ENCODE data around the gene GPR32.
"Not testable (repeated sequence)": the region's sequence is repeated elsewhere in the genome, so short reads cannot be mapped to it uniquely, and the experiment has no call there.

Gene GPR32

GRCh38 chr19:50747141-50747540 is 23.1 kb upstream of the GPR32 start:
- not testable (repeated sequence) for H2BK12ac ChIP-seq (ENCODE audit: low read length in 2 of 2); H3K79me1 ChIP-seq (replicated peaks; ENCODE audit: low read length, poor library complexity, severe bottlenecking); H3K9me3 ChIP-seq (ENCODE audit: control insufficient read depth, low read length); H4K8ac ChIP-seq (ENCODE audit: low read length); H3K23ac ChIP-seq (ENCODE audit: low read length in 2 of 2); H3K4ac ChIP-seq (ENCODE audit: low read depth in 1 of 2, low read length in 2 of 2); H2AFZ ChIP-seq (ENCODE audit: low read depth, low read length); H3K14ac ChIP-seq (ENCODE audit: low read length in 2 of 2); H2AK5ac ChIP-seq (ENCODE audit: low read length, severe bottlenecking); DNase-seq; H3K27ac ChIP-seq (ENCODE audit: low read length, poor library complexity, severe bottlenecking); H2BK5ac ChIP-seq (ENCODE audit: low read depth, low read length, poor library complexity, severe bottlenecking); H3K36me3 ChIP-seq (ENCODE audit: control insufficient read depth in 1 of 2, insufficient read depth in 2 of 2, low read depth in 1 of 2, low read length in 2 of 2); H2BK15ac ChIP-seq (ENCODE audit: low read depth, poor library complexity, severe bottlenecking); H4K91ac ChIP-seq (ENCODE audit: low read length); H3K9ac ChIP-seq (ENCODE audit: low read length); H2BK120ac ChIP-seq (ENCODE audit: low read depth, low read length); H3K4me1 ChIP-seq (ENCODE audit: control insufficient read depth, insufficient read depth, low read depth, low read length); H3K18ac ChIP-seq (ENCODE audit: low read depth in 1 of 2, low read length in 2 of 2); H3K4me3 ChIP-seq (ENCODE audit: insufficient read depth in 1 of 2, low read depth in 1 of 2, low read length in 2 of 2); H3K4me2 ChIP-seq (ENCODE audit: low read length, poor library complexity, severe bottlenecking)
- peaks cover 0 to 13% of the 10 kb centered on the region in 2 experiments for H3K27me3 ChIP-seq (ENCODE audit: control insufficient read depth in 1 of 2, insufficient read depth in 1 of 2, low read length in 2 of 2)
- WGBS = 88% methylated on average over 11 of the region's 14 CpGs

DNA sequence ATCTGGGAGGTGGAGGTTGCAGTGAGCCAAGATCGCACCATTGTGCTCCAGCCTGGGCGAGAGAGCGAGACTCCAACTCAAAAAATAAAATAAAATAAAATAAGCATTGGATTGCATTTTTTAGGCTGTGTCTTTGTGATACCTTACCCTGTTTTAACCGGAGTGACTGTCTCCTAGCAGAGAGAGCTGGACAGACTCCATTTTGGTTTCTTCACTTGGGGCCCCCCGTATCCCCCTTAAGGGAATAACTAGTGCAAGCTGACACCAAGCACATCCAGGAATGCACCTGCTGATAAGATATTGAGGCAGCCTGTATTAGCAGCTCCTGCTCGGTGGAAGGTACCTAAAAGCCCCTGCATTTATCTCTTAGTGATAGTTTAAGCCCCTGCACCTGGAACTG is 20.8 kb upstream of the GPR32 start:
- no peak overlapping the region for H3K18ac ChIP-seq (ENCODE audit: low read depth in 1 of 2, low read length in 2 of 2)
- H4K91ac ChIP-seq (ENCODE audit: low read length) = no peak overlapping the region
- H2BK15ac ChIP-seq (ENCODE audit: low read depth, poor library complexity, severe bottlenecking) = no peak overlapping the region
- no peak overlapping the region for H2AFZ ChIP-seq (ENCODE audit: low read depth, low read length)
- H2BK5ac ChIP-seq (ENCODE audit: low read depth, low read length, poor library complexity, severe bottlenecking) = no peak overlapping the region
- 76% methylated on average over 3 of the region's 6 CpGs for WGBS
- no peak overlapping the region for H3K23ac ChIP-seq (ENCODE audit: low read length in 2 of 2)
- DNase-seq = no peak
- no peak overlapping the region for H4K8ac ChIP-seq (ENCODE audit: low read length)
- no peak overlapping the region for H3K14ac ChIP-seq (ENCODE audit: low read length in 2 of 2)
- H2AK5ac ChIP-seq (ENCODE audit: low read length, severe bottlenecking) = no peak overlapping the region
- H3K4me3 ChIP-seq (ENCODE audit: insufficient read depth in 1 of 2, low read depth in 1 of 2, low read length in 2 of 2) = no peak overlapping the region
- H2BK12ac ChIP-seq (ENCODE audit: low read length in 2 of 2) = no peak overlapping the region
- H3K4me2 ChIP-seq (ENCODE audit: low read length, poor library complexity, severe bottlenecking) = no peak overlapping the region
- no peak overlapping the region for H2BK120ac ChIP-seq (ENCODE audit: low read depth, low read length)
- no peaks in the 10 kb centered on the region for H3K36me3 ChIP-seq (ENCODE audit: control insufficient read depth in 1 of 2, insufficient read depth in 2 of 2, low read depth in 1 of 2, low read length in 2 of 2)
- H3K4me1 ChIP-seq (ENCODE audit: control insufficient read depth, insufficient read depth, low read depth, low read length) = no peaks in the 10 kb centered on the region
- no peak overlapping the region for H3K4ac ChIP-seq (ENCODE audit: low read depth in 1 of 2, low read length in 2 of 2)
- H3K9me3 ChIP-seq (ENCODE audit: control insufficient read depth, low read length) = no peaks in the 10 kb centered on the region
- no peak overlapping the region for H3K9ac ChIP-seq (ENCODE audit: low read length)
- H3K27ac ChIP-seq (ENCODE audit: low read length, poor library complexity, severe bottlenecking) = no peak overlapping the region
- peaks cover 0 to 22% of the 10 kb centered on the region in 2 experiments for H3K27me3 ChIP-seq (ENCODE audit: control insufficient read depth in 1 of 2, insufficient read depth in 1 of 2, low read length in 2 of 2)
- no peaks in the 10 kb centered on the region for H3K79me1 ChIP-seq (replicated peaks; ENCODE audit: low read length, poor library complexity, severe bottlenecking)

DNA sequence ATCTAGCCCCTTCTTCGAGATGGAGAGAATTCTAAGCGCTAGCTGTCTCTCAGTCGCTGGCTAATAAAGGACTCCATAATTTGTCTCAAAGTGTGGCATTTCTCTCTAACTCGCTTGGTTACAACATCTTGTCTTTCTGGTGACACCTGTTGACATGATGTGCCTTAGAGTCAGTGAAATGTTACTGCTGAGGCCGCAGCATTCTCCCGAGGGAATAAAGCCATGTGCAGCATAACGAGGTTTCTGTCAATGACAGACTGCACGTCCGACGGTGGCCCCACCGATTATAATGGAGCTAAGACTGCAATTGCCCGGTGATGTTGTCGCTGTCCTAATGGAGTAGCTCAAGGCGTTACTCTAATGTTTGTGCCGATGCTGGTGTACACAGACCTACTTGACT is 20.3 kb upstream of the GPR32 start:
- no peak overlapping the region for H3K27ac ChIP-seq (ENCODE audit: low read length, poor library complexity, severe bottlenecking)
- H3K79me1 ChIP-seq (replicated peaks; ENCODE audit: low read length, poor library complexity, severe bottlenecking) = no peaks in the 10 kb centered on the region
- no peak overlapping the region for H2AFZ ChIP-seq (ENCODE audit: low read depth, low read length)
- H3K4me3 ChIP-seq (ENCODE audit: insufficient read depth in 1 of 2, low read depth in 1 of 2, low read length in 2 of 2) = no peak overlapping the region
- no peaks in the 10 kb centered on the region for H3K36me3 ChIP-seq (ENCODE audit: control insufficient read depth in 1 of 2, insufficient read depth in 2 of 2, low read depth in 1 of 2, low read length in 2 of 2)
- no peaks in the 10 kb centered on the region for H3K4me1 ChIP-seq (ENCODE audit: control insufficient read depth, insufficient read depth, low read depth, low read length)
- H3K14ac ChIP-seq (ENCODE audit: low read length in 2 of 2) = no peak overlapping the region
- no peak overlapping the region for H2BK5ac ChIP-seq (ENCODE audit: low read depth, low read length, poor library complexity, severe bottlenecking)
- 84% methylated on average over 15 of the region's 15 CpGs for WGBS
- no peak overlapping the region for H2AK5ac ChIP-seq (ENCODE audit: low read length, severe bottlenecking)
- H3K4ac ChIP-seq (ENCODE audit: low read depth in 1 of 2, low read length in 2 of 2) = no peak overlapping the region
- DNase-seq = no peak
- H2BK12ac ChIP-seq (ENCODE audit: low read length in 2 of 2) = no peak overlapping the region
- no peak overlapping the region for H3K4me2 ChIP-seq (ENCODE audit: low read length, poor library complexity, severe bottlenecking)
- H2BK120ac ChIP-seq (ENCODE audit: low read depth, low read length) = no peak overlapping the region
- H3K18ac ChIP-seq (ENCODE audit: low read depth in 1 of 2, low read length in 2 of 2) = no peak overlapping the region
- no peaks in the 10 kb centered on the region for H3K9me3 ChIP-seq (ENCODE audit: control insufficient read depth, low read length)
- H3K23ac ChIP-seq (ENCODE audit: low read length in 2 of 2) = no peak overlapping the region
- H4K8ac ChIP-seq (ENCODE audit: low read length) = no peak overlapping the region
- no peak overlapping the region for H2BK15ac ChIP-seq (ENCODE audit: low read depth, poor library complexity, severe bottlenecking)
- no peak overlapping the region for H3K9ac ChIP-seq (ENCODE audit: low read length)
- H3K27me3 ChIP-seq (ENCODE audit: control insufficient read depth in 1 of 2, insufficient read depth in 1 of 2, low read length in 2 of 2) = peaks cover 0 to 27% of the 10 kb centered on the region in 2 experiments
- H4K91ac ChIP-seq (ENCODE audit: low read length) = no peak overlapping the region

DNA sequence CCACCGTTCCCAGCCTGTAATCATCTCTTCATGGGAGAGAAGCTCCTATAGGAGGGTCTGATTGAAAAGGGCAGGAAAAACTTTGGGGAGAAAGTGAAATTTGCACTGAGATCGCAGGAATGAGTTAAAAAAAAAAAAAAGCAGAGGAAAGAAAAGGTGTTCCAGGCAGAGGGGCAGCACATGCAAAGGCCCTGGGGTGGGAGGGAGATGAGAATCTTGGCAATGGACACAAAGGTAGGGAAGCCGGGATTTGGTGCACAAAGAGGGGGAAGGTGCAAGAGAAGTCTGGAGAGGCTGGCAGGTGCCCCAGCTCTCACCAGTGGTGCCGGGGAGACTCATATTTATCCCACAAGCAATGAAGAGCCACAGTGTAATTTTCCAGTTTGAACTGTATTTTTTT is 16.4 kb upstream of the GPR32 start:
- Histone ChIP-seq H3K4me2 (ENCODE audit: low read length, poor library complexity, severe bottlenecking) (no peak overlapping the region), H2BK5ac (ENCODE audit: low read depth, low read length, poor library complexity, severe bottlenecking) (no peak overlapping the region), H3K14ac (ENCODE audit: low read length in 2 of 2) (no peak overlapping the region), H3K23ac (ENCODE audit: low read length in 2 of 2) (no peak overlapping the region), H3K27ac (ENCODE audit: low read length, poor library complexity, severe bottlenecking) (no peak overlapping the region), H3K79me1 (replicated peaks; ENCODE audit: low read length, poor library complexity, severe bottlenecking) (no peaks in the 10 kb centered on the region), H3K9me3 (ENCODE audit: control insufficient read depth, low read length) (no peaks in the 10 kb centered on the region), H4K91ac (ENCODE audit: low read length) (no peak overlapping the region), H2BK120ac (ENCODE audit: low read depth, low read length) (no peak overlapping the region), H2BK15ac (ENCODE audit: low read depth, poor library complexity, severe bottlenecking) (no peak overlapping the region), H2AK5ac (ENCODE audit: low read length, severe bottlenecking) (no peak overlapping the region), H3K4ac (ENCODE audit: low read depth in 1 of 2, low read length in 2 of 2) (no peak overlapping the region), H3K27me3 (ENCODE audit: control insufficient read depth in 1 of 2, insufficient read depth in 1 of 2, low read length in 2 of 2) (peaks cover 0 to 32% of the 10 kb centered on the region in 2 experiments), H2BK12ac (ENCODE audit: low read length in 2 of 2) (no peak overlapping the region), H4K8ac (ENCODE audit: low read length) (no peak overlapping the region), H3K4me1 (ENCODE audit: control insufficient read depth, insufficient read depth, low read depth, low read length) (no peaks in the 10 kb centered on the region), H3K18ac (ENCODE audit: low read depth in 1 of 2, low read length in 2 of 2) (no peak overlapping the region), H2AFZ (ENCODE audit: low read depth, low read length) (no peak overlapping the region), H3K36me3 (ENCODE audit: control insufficient read depth in 1 of 2, insufficient read depth in 2 of 2, low read depth in 1 of 2, low read length in 2 of 2) (no peaks in the 10 kb centered on the region), H3K9ac (ENCODE audit: low read length) (no peak overlapping the region), H3K4me3 (ENCODE audit: insufficient read depth in 1 of 2, low read depth in 1 of 2, low read length in 2 of 2) (no peak overlapping the region)
- DNase-seq = no peak
- WGBS = 70% methylated on average over 4 of the region's 4 CpGs

Measured in mesenchymal stem cell (in vitro differentiated cells and primary cell).